Measurements from ENCODE around the gene IRF1.

The IRF1 gene

GRCh38 chr5:132489871-132490483, 596 bp downstream of the IRF1 start:
- H3K4me3 ChIP-seq (ENCODE audit: low read depth, low read length), result peak overlapping the region; percentile 94
- peak; percentile 28 for TF ChIP-seq CTCF (conservative IDR thresholded peaks at IDR 0.05; ENCODE audit: low read depth, low read length)
- DNase-seq (ENCODE audit: low read depth), result peak; percentile 58

- H3K4me3 ChIP-seq (ENCODE audit: low read depth, low read length), result peak overlapping the region; percentile 94
- no peak for DNase-seq (ENCODE audit: low read depth)
- no peak for TF ChIP-seq CTCF (conservative IDR thresholded peaks at IDR 0.05; ENCODE audit: low read depth, low read length)
Measured at GRCh38 chr5:132489051-132489770, 1.4 kb downstream of the IRF1 start.

GRCh38 chr5:132488590-132488989, 2.0 kb downstream of the IRF1 start:
- peak overlapping the region; percentile 94 for H3K4me3 ChIP-seq (ENCODE audit: low read depth, low read length)
- DNase-seq (ENCODE audit: low read depth), result no peak

GRCh38 chr5:132487841-132488555, 2.6 kb downstream of the IRF1 start:
- no peak for TF ChIP-seq CTCF (conservative IDR thresholded peaks at IDR 0.05; ENCODE audit: low read depth, low read length)
- H3K4me3 ChIP-seq (ENCODE audit: low read depth, low read length), result peak overlapping the region; percentile 20
- DNase-seq (ENCODE audit: low read depth), result no peak

More at GRCh38 chr5:132488590-132488989, 2.0 kb downstream of the IRF1 start:
- no peak for TF ChIP-seq CTCF (conservative IDR thresholded peaks at IDR 0.05; ENCODE audit: low read depth, low read length)

- H3K4me3 ChIP-seq (ENCODE audit: low read depth, low read length), result no peak overlapping the region
- DNase-seq (ENCODE audit: low read depth), result no peak
- no peak for TF ChIP-seq CTCF (conservative IDR thresholded peaks at IDR 0.05; ENCODE audit: low read depth, low read length)
Measured at GRCh38 chr5:132487095-132487428, 3.5 kb downstream of the IRF1 start.

- DNase-seq (ENCODE audit: low read depth), result no peak
- no peak overlapping the region for H3K4me3 ChIP-seq (ENCODE audit: low read depth, low read length)
- no peak for TF ChIP-seq CTCF (conservative IDR thresholded peaks at IDR 0.05; ENCODE audit: low read depth, low read length)
Measured at GRCh38 chr5:132486318-132487094, 4.1 kb downstream of the IRF1 start.
